CD4-positive, alpha-beta T cell treated with Interleukin-2 at 100 ng/mL for 4 hours (primary cell): Measurements from ENCODE around the gene LHX3.

Experiments
- DNase-seq: peaks from one replicate; pipeline ENCODE4 v3.0.0-alpha.2; 2020; ENCODE audit warnings: low spot score

The LHX3 gene

DNA sequence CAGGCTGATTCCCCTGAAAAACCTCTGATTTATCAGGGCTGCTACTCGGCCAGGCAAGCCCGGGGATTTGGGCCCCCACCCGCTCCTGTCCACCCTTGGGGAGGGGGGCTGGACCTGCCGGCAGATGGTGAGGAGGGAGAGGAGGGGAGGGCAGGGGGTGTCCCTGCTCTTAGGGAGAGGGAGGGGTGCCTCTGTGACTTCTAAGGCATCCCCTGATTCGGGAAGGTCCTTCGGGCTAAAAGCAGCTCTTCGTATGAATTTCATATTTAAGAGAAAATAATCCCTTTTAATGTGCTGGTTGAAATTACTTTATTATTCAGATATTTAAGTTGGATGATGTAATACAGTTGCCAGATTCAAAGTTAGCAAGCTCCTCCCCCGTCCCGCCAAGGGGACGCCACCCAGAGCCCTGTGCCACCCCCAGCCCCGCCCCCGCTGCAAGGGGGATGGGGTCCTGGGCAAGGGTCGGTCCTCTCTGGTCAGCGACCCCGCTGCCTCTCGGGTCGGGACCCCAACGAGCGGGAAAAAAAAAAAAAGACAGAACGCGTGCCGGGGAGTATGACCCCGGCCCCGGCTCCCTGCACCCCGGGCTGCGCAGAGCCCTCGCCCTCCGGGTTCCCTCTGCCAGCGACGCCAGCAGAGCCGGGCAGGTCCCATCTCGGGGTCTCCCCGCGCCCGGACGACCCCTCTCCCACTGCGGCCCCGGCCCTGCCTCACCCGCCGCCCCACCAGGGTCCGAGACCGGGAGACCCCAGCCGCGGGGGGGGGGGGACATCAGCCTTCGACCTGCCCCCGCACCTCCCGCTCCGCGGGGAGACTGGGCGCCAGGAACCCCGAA is 12.4 kb downstream of the LHX3 start:
- no peak for DNase-seq

- DNase-seq = no peak
Measured at GRCh38 chr9:136191960-136192286, 13.0 kb downstream of the LHX3 start.

DNA sequence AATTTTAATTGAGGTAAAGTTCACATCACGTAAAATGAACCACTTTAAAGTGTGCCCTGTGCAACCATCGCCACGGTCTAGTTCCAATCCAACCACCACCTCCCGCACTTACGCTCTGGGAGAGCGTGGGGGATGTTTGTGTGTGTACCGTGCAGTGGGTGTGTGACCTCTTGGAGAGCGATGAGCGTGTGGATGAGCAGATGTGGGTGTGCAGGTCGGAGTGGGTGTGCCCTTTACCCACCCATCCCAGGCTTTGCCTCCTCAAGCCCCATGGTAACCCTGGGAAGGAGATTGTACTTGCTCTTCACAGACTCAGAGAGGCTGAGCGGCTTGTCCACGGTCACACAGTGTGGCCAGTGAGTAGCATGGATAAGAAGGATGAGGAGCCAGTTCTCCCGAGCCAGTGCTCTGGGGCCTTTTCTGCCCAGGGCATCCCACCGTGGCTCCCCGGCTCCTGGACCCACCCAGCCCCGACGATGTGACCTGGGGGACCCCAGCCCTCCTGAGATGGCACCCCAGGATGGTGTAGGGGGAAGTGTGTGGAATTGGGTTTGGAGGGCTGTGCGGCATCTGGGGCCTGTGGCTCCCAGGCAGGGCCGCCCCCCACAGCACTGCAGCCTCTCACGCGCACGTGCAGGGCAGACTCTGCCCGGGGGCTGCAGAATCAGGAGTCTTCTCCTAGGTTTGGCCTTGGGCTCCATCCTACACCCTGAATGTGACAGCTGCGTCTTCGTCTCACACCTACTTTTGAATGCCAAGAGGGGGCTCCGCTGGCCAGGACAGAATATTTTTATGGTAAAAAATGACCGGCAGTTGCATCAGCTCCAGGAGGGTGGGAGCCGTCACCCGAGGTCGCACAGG is 13.6 kb downstream of the LHX3 start:
- DNase-seq = no peak

DNA sequence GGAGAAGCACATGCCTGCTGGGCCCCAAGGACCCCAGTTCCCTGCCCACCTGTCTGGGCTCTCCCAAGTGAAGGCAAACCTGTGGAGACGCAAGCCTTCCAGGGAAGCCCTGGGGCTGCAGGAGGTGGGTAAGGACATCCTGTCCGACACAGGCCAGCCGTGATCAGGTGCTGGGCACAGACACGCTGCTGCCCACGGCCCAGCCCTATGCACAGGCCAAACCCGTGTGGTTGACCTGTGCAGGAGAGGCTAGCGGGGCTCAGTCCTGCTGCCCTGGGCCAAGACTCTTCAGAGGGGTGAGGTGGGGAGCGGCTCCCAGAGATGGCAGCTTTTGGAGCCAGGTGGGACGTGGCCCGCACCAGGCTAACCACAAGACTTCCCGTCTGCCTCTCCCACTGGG is 14.3 kb downstream of the LHX3 start:
- DNase-seq = no peak

- no peak for DNase-seq
Measured at GRCh38 chr9:136190237-136190601, 14.7 kb downstream of the LHX3 start.

- no peak for DNase-seq
Measured at GRCh38 chr9:136189394-136190236, 15.3 kb downstream of the LHX3 start.

DNA sequence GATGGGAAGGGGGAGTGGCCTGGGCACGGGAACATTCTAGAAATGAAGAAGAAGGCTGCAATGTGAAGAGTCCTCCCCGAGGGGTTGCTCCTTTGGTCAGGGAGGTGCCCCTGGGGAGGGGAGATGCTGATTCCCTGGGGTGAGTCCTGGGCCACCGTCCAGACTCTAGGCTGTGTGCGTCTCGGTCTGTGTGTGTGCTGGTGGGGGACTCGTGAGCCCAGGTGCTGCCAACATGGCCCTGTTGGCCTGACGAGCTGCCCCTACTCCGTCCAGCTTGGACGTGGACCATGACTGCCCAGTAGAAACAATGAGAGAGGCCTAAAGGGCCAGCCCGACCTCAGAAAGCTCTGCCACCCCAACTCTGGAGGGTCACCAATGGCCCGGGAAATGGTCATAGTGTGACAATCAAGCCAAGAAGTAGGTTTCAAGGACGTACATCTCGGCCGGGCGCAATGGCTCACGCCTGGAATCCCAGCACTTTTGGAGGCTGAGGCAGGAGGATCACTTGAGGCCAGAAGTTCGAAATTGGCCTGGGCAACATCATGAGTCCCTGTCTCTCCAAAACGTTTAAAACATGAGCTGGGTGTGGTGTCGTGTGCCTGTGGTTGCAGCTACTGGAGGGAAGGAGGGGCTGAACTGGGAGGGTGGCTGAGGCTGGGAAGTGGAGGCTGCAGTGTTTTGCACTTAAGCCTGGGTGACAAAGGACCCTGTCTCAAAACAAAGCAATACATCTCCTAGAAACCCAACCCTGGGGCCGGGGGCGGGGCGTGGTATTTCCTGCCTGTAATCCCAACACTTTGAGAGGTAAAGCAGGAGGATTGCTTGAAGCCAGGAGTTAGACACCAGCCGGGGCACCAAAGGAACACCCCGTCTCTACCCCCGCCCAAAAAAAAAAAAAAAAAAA is 17.0 kb downstream of the LHX3 start:
- no peak for DNase-seq

- no peak for DNase-seq
Measured at GRCh38 chr9:136187197-136187596, 17.7 kb downstream of the LHX3 start.

- DNase-seq = no peak
Measured at GRCh38 chr9:136186386-136186785, 18.5 kb downstream of the LHX3 start.

- DNase-seq = no peak
Measured at GRCh38 chr9:136185596-136186366, 19.1 kb downstream of the LHX3 start.

- no peak for DNase-seq
Measured at GRCh38 chr9:136185066-136185465, 19.9 kb downstream of the LHX3 start.

DNA sequence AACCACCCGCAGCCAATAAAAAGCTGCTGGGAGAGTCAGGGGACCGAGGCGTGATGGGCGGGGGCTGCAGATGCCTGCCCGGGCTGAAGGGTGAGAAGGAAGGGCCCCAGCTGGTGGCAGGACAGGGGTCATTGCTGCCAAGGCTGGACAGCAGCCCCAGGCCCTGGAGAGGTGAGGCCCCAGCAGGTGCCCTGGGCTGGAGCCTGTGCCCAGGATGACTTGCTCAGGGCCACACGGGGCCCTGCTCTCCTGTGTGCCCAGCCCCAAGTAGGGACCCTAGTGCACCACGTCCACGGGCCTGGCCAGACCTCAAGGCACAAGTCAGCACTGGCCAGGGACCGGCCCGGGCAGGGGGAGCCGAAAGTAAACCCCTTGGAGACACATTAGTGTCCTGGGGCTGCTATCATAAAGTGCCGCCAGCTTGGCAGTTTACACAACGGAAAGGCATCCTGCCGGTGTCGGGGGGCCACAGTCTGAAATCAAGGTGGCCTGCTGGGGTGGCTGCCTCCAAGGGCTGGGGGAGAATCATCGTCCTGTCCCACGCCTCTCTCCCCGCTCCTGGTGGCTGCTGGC is 22.0 kb downstream of the LHX3 start:
- DNase-seq = no peak

- DNase-seq = no peak
Measured at GRCh38 chr9:136182420-136182787, 22.5 kb downstream of the LHX3 start.

GRCh38 chr9:136181784-136182419 is 23.0 kb downstream of the LHX3 start:
- no peak for DNase-seq

DNA sequence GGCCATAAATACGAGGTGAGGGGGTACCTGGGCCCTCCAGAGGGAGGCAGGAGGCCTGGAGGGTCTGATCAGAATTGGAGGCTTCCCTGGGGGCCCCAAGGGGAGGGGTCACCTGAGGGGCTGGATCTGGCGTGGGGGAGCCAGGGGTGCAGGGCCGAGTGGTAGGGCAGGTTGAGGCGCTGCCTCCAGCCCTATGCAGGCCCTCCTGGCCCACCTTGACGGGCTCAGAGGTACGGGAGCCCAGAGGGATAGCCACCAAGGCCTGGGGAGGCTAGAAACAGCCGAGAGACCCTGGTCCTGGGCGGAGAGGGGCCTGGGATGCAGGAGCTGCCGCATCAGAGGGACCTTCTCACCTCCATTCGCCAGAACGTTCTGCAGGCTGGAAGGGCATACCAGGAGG is 24.3 kb downstream of the LHX3 start:
- no peak for DNase-seq

DNA sequence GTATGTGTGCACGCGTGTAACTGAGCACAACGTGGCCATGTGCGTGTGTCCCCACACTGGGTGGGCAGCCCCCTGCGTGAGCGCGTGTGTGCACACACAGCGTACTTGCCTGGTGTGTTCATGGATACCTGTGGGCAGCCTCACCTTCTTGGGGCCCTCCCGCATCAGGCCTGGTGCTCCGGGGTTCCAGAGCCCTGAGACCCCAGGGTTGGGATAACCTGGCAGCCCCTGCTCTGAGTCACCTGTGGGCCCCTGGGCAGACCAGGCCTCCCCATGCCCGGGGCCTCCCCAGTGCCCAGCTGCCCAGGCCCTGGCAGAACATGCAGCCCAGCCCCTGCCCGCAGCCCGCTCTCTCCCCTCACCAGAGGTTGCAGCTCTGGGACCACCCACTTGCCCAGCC is 25.2 kb downstream of the LHX3 start:
- no peak for DNase-seq

DNA sequence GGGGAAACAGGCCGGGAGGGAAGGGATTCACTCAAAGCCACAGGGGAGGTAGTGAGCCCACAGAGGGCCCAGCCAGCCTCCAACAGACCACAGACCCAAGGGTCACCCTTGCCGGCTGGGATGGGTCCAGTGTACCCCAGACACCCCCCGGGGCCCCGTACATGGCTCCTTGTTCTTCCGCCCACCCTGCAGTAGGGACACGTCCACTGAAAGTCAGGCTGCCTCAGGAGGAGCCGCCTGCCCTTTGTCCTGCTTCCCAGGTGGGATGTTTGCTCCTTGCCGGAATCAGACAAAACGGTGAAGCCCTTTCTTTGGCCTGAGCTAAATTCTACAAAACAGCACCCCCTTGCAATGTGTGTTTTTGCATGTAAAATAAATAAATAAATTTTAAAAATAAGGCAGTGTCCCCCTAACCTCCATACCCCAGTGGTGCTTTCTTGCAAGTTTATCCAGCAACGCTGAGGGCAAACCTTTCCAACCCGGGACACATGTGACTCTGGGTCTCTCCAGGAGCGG is 25.8 kb downstream of the LHX3 start:
- no peak for DNase-seq

DNA sequence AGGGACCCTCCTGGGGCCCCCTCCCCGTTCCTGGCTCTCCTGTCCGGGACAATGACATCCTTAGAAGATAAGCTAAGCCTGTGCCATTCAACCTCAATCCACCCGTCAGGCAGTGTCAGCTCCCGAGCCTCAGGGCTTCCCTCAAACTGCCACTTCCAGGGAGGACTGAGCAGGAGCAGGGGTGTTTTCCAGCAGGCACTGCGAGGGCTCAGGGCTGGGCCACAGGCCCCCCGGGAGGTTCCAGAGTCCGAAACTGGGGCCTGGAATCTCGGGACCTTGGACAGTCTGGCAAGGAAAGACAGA is 26.2 kb downstream of the LHX3 start:
- no peak for DNase-seq

DNA sequence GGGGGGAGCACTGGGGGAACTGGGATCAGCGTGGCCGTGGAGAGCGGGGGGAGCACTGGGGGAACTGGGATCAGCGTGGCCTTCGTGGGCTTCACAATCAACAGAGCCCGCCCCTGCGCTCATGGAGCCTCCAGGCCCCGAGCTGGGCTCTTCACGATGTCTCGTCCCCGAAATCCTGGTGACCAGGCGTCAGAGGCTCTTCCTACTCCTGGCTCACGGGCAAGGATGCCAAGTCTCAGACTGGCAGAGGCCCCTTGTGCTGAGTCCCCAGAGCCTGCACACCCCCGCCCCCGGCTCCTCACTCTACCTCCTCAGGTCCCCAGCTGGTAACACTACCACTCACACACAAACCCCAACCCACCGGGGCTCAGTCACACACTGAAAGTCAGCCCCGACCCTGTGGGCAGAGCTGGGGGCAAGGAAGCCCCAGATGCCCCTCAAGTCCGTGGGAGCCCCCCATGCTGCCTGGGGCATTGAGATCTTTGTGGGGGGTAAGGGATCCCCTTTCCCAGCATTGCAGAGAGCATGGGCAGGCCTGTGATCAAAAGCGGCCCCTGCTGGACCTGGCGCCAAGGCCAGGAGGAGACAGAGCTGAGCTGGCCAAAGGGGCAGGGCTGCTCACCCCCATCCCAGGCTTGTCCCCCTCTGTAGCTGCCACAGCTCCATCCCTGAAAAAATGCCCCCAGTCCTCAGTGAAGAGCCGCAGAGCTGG is 26.7 kb downstream of the LHX3 start:
- DNase-seq = no peak
